Endothelial cell of umbilical vein (primary cell): Measurements from ENCODE around the gene SCP2. TPM values are rescaled to one million over a fixed set of nuclear protein-coding genes. Genes with fewer than 3 reads are reported as not detected.

Experiments used
- BruUV-seq: library from RNA; stranded (reverse); fragments of 400-500 nt; replicated peaks from 2 replicates; lab custom pipeline; 2021; lab: Mats Ljungman, UMichigan
- CTCF ChIA-PET: fragments of 300-600, 350-600 bp; sonication (Branson Sonifier 250); formaldehyde crosslinking; loops from one replicate; lab custom pipeline; 2021; ENCODE audit warnings: antibody characterized with exemption, inconsistent platforms; lab: Charles Lee
- POLR2A ChIA-PET: fragments of 300-600, 350-600 bp; sonication (Branson Sonifier 250); formaldehyde crosslinking; loops from one replicate; lab custom pipeline; 2021; ENCODE audit warnings: antibody characterized with exemption, inconsistent platforms; lab: Charles Lee
- DNase-seq: peaks from one replicate; pipeline ENCODE4 v3.0.0-alpha.2; 2011; ENCODE audit warnings: low read depth, low spot score
- FAIRE-seq: peaks from 2 replicates; lab custom pipeline; 2011; peaks lifted over from hg19 to GRCh38; lab: Jason Lieb, UNC
- H2AFZ ChIP-seq: 2 replicates; pipeline ENCODE4 v1.6.0; 2012; ENCODE audit warnings: low read depth, low read length, control low read depth, inconsistent platforms
- H3K27ac ChIP-seq: 2 replicates; pipeline ENCODE4 v1.5.1; 2011; ENCODE audit warnings: low read depth, mild to moderate bottlenecking, control low read depth, low read length, moderate library complexity; ENCODE audit not compliant: insufficient read depth
- H3K27me3 ChIP-seq, 2 experiments: 2 replicates each; pipeline versions ENCODE4 v1.6.0 to v1.6.1; 2011; ENCODE audit warnings: low read length in 2 of 2, mixed read lengths in 1 of 2; ENCODE audit not compliant: control insufficient read depth in 2 of 2, insufficient read depth in 2 of 2
- H3K36me3 ChIP-seq, 2 experiments: 2 replicates in 1 of 2; 3 replicates in 1 of 2; pipeline ENCODE4 v1.5.1; 2011; ENCODE audit warnings: low read length in 2 of 2, mild to moderate bottlenecking in 1 of 2, moderate library complexity in 1 of 2; ENCODE audit not compliant: control insufficient read depth in 2 of 2, insufficient read depth in 2 of 2; ENCODE audit errors: extremely low read depth in 1 of 2
- H3K4me1 ChIP-seq: 3 replicates; pipeline ENCODE4 v1.5.1; 2011; ENCODE audit warnings: mild to moderate bottlenecking, low read length; ENCODE audit not compliant: control insufficient read depth, insufficient read depth; ENCODE audit errors: extremely low read depth
- H3K4me2 ChIP-seq: 2 replicates; pipeline ENCODE4 v1.6.1; 2011; ENCODE audit warnings: low read length, control low read depth, mixed read lengths; ENCODE audit not compliant: insufficient read depth
- H3K4me3 ChIP-seq, 3 experiments: fragments of 200-600 bp in 1 of 3; sonication (generic), shearing (Covaris generic) in 1 of 3; replicated peaks in 1 of 3; 2 replicates each; pipeline ENCODE4 v1.5.1; 2011 to 2016; ENCODE audit warnings: control low read depth in 3 of 3, low read length in 3 of 3, mild to moderate bottlenecking in 2 of 3, inconsistent platforms in 1 of 3, low read depth in 1 of 3, moderate library complexity in 1 of 3; ENCODE audit not compliant: insufficient read depth in 1 of 3
- H3K79me2 ChIP-seq: 2 replicates; pipeline ENCODE4 v1.6.0; 2012; ENCODE audit warnings: low read length, inconsistent platforms; ENCODE audit not compliant: control insufficient read depth, insufficient read depth
- H3K9ac ChIP-seq: replicated peaks from 2 replicates; pipeline ENCODE3; 2011; ENCODE audit warnings: low read length, control low read depth; ENCODE audit not compliant: insufficient read depth; ENCODE audit errors: extremely low read depth
- H3K9me1 ChIP-seq: replicated peaks from 3 replicates; pipeline ENCODE4 v1.6.0; 2011; ENCODE audit warnings: mild to moderate bottlenecking, low read length; ENCODE audit not compliant: control insufficient read depth, insufficient read depth; ENCODE audit errors: extremely low read depth
- H3K9me3 ChIP-seq: replicated peaks from 2 replicates; pipeline ENCODE4 v1.5.1; 2012; ENCODE audit warnings: low read length, inconsistent platforms; ENCODE audit not compliant: control insufficient read depth, insufficient read depth
- H4K20me1 ChIP-seq: replicated peaks from 2 replicates; pipeline ENCODE3; 2011; ENCODE audit warnings: mild to moderate bottlenecking, low read length; ENCODE audit not compliant: control insufficient read depth, insufficient read depth; ENCODE audit errors: extremely low read depth
- EZH2 ChIP-seq: IDR thresholded peaks from 2 replicates; pipeline ENCODE4 v1.6.1; 2012; ENCODE audit warnings: borderline replicate concordance, low read depth, mild to moderate bottlenecking, moderate library complexity, low read length, inconsistent platforms; ENCODE audit not compliant: severe bottlenecking
- FOS ChIP-seq: IDR thresholded peaks from 2 replicates; pipeline ENCODE4 v1.6.1; 2011; ENCODE audit warnings: mild to moderate bottlenecking, low read length, moderate library complexity, borderline replicate concordance; ENCODE audit not compliant: insufficient read depth
- GATA2 ChIP-seq: IDR thresholded peaks from 2 replicates; pipeline ENCODE4 v1.7.0; 2011; ENCODE audit warnings: low read depth, mild to moderate bottlenecking, moderate library complexity, mixed read lengths, low read length; ENCODE audit not compliant: insufficient read length, insufficient read depth
- JUN ChIP-seq: IDR thresholded peaks from 2 replicates; pipeline ENCODE4 v1.6.1; 2011; ENCODE audit warnings: borderline replicate concordance, low read depth; ENCODE audit not compliant: insufficient read length, insufficient read depth
- MYC ChIP-seq: IDR thresholded peaks from one replicate; pipeline ENCODE4 v1.6.1; 2011; ENCODE audit warnings: mild to moderate bottlenecking, low read depth, low read length
- POLR2A ChIP-seq: IDR thresholded peaks from 2 replicates; pipeline ENCODE4 v1.6.1; 2012; ENCODE audit warnings: low read depth, mild to moderate bottlenecking, control low read depth, low read length
- POLR2AphosphoS5 ChIP-seq: IDR thresholded peaks from 2 replicates; pipeline ENCODE4 v1.6.1; 2012; ENCODE audit warnings: low read depth, mild to moderate bottlenecking, control low read depth, low read length, moderate library complexity; ENCODE audit not compliant: insufficient read depth
- dilution Hi-C: fragments of 300-500 bp; cut with MboI; formaldehyde crosslinking; loops from one replicate; pipeline ENCODE4 v1.15.0; 2019; ENCODE audit warnings: low sequenced_read_pairs; ENCODE audit not compliant: extremely low pct_ligation_motif_present
- intact Hi-C: fragments of 100-400 bp; cut with micrococcal nuclease; formaldehyde crosslinking; loops from one replicate; pipeline ENCODE4 v1.10.0; 2022
- polyA plus RNA-seq, 4 experiments: library from polyadenylated mRNA; depleted of rRNA in 3 of 4; stranded (reverse) in 3 of 4; unstranded in 1 of 4; fragments of >200 nt; gene quantifications; 2 replicates each; pipeline versions ENCODE4 v1.2.1 to v1.2.3, GENCODE V29; 2011 to 2012; ENCODE audit warnings: missing spikeins in 1 of 4
- total RNA-seq: library from RNA; stranded (reverse); gene quantifications from 2 replicates; pipeline ENCODE4 v1.2.3, GENCODE V29; 2021
- TF ChIP-seq, protein P1 (sequence below): IDR thresholded peaks from 2 replicates; pipeline ENCODE4 v1.6.1; 2011; ENCODE audit not compliant: insufficient read depth, insufficient read length
- TF ChIP-seq, protein P2 (sequence below), 2 donors: IDR thresholded peaks; 1 replicate in 1 of 2; 2 replicates in 1 of 2; pipeline ENCODE4 v1.5.1; 2011; ENCODE audit warnings: low read length in 2 of 2, mild to moderate bottlenecking in 2 of 2, moderate library complexity in 2 of 2, control low read depth in 1 of 2, inconsistent platforms in 1 of 2, low read depth in 1 of 2; ENCODE audit not compliant: insufficient read depth in 1 of 2; ENCODE audit errors: extremely low read depth in 1 of 2

Gene SCP2
- total and polyA plus RNA-seq, 2 donors (not counting 3 experiments of a cell fraction or from before 2014, with no cell fraction given), result 42.4 to 92.7 TPM

DNA sequence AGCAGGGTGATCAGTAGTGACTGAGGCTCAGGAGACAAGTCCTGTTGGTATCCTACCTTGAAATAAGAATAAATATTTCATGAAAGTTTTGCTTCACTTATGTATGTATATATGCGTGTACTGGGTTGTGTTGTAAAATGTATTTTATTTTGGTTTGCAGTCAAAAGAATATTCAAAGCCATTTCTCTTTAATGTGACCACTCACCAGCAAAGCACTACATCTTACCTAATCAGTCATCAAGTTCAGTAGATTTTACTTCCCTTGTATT lies 11.0 kb downstream of the SCP2 start:
- no peaks in the 10 kb centered on the region for H3K79me2 ChIP-seq
- DNase-seq (no peak), FAIRE-seq (no peak)
- no peaks in the 10 kb centered on the region for H3K9me3 ChIP-seq
- no peaks in the 10 kb centered on the region for H3K9me1 ChIP-seq
- ChIA-PET CTCF (no interaction called here), POLR2A (interaction anchor here (0.6 kb wide), 1 partner anchor 39 kb away, joined by 3 read pairs; no protein-coding TSS in a partner anchor)
- TF ChIP-seq, protein P1, sequence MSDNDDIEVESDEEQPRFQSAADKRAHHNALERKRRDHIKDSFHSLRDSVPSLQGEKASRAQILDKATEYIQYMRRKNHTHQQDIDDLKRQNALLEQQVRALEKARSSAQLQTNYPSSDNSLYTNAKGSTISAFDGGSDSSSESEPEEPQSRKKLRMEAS, result no peak
- no peak for TF ChIP-seq MYC
- TF ChIP-seq, protein P2, sequence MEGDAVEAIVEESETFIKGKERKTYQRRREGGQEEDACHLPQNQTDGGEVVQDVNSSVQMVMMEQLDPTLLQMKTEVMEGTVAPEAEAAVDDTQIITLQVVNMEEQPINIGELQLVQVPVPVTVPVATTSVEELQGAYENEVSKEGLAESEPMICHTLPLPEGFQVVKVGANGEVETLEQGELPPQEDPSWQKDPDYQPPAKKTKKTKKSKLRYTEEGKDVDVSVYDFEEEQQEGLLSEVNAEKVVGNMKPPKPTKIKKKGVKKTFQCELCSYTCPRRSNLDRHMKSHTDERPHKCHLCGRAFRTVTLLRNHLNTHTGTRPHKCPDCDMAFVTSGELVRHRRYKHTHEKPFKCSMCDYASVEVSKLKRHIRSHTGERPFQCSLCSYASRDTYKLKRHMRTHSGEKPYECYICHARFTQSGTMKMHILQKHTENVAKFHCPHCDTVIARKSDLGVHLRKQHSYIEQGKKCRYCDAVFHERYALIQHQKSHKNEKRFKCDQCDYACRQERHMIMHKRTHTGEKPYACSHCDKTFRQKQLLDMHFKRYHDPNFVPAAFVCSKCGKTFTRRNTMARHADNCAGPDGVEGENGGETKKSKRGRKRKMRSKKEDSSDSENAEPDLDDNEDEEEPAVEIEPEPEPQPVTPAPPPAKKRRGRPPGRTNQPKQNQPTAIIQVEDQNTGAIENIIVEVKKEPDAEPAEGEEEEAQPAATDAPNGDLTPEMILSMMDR (IDR thresholded peaks at IDR 0.05; ENCODE audit: extremely low read depth in 1 of 2, insufficient read depth in 1 of 2, low read depth in 1 of 2, low read length in 2 of 2), result no peak
- TF ChIP-seq EZH2, result no peak
- TF ChIP-seq JUN, result no peak
- TF ChIP-seq POLR2AphosphoS5, result no peak
- no peak for TF ChIP-seq POLR2A
- TF ChIP-seq GATA2, result no peak
- no peak for TF ChIP-seq FOS
- no peak overlapping the region for H3K4me2 ChIP-seq
- no TSS peak for BruUV-seq
- no peak overlapping the region for H3K9ac ChIP-seq
- no peak overlapping the region for H3K27ac ChIP-seq
- dilution Hi-C loops, result no loop called here
- no peak overlapping the region for H3K4me3 ChIP-seq
- H3K27me3 ChIP-seq, result no peaks in the 10 kb centered on the region
- no peaks in the 10 kb centered on the region for H3K36me3 ChIP-seq
- H3K4me1 ChIP-seq, result no peaks in the 10 kb centered on the region
- intact Hi-C loops, result no loop called here
- no peak overlapping the region for H2AFZ ChIP-seq
- H4K20me1 ChIP-seq, result no peaks in the 10 kb centered on the region
